Measurements from ENCODE around the gene PSMC3IP. TPM values are rescaled to one million over a fixed set of nuclear protein-coding genes. Genes with fewer than 3 reads are reported as not detected.
"Not testable (repeated sequence)": the region's sequence is repeated elsewhere in the genome, so short reads cannot be mapped to it uniquely, and the experiment has no call there.

Gene PSMC3IP
- total and polyA plus RNA-seq, 7 donors = 0.26 to 13.3 (median 3.3) TPM

DNA sequence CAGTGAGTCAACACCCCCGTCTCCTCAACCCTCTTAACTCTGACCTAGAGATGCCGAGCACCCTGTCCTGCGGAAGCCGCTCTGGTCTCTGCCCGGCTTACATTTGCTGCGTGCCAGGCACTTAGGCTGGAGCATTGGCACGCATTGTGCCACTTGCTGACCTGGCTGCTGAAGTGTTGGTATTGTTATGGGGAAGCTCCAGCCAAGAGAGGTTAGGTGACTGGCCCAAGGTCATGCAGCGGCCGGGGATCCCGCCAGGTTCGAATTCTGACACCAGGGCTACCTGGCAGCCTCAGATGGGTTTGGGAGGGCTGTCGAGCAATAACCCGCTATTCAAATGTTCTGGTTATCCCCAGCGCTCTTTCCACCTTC, 29.8 kb downstream of the PSMC3IP start:
- Histone ChIP-seq H3K9me3 (no peaks in the 10 kb centered on the region), H3K27me3 (ENCODE audit: insufficient read depth in 3 of 3, low read length in 2 of 3) (no peaks in the 10 kb centered on the region), H3K4me1 (peaks cover 15% of the 10 kb centered on the region), H3K36me3 (ENCODE audit: insufficient read depth in 1 of 2, low read depth in 1 of 2) (peaks cover 0 to 13% of the 10 kb centered on the region in 2 donors), H3K27ac (no peak overlapping the region), H3K4me3 (no peak overlapping the region)
- TF ChIP-seq, protein P1, sequence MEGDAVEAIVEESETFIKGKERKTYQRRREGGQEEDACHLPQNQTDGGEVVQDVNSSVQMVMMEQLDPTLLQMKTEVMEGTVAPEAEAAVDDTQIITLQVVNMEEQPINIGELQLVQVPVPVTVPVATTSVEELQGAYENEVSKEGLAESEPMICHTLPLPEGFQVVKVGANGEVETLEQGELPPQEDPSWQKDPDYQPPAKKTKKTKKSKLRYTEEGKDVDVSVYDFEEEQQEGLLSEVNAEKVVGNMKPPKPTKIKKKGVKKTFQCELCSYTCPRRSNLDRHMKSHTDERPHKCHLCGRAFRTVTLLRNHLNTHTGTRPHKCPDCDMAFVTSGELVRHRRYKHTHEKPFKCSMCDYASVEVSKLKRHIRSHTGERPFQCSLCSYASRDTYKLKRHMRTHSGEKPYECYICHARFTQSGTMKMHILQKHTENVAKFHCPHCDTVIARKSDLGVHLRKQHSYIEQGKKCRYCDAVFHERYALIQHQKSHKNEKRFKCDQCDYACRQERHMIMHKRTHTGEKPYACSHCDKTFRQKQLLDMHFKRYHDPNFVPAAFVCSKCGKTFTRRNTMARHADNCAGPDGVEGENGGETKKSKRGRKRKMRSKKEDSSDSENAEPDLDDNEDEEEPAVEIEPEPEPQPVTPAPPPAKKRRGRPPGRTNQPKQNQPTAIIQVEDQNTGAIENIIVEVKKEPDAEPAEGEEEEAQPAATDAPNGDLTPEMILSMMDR (IDR thresholded peaks at IDR 0.05) = no peak
- intact Hi-C loops (cut with DNase I) = no loop called here
- WGBS, 3 donors = 57 to 66% (median 59%) methylated on average over 14 of the region's 14 CpGs
- peak in 1 of 4 donors; percentile 38 for ATAC-seq
- DNase-seq = peak in 1 of 2 donors; percentile 55

- H3K36me3 ChIP-seq (ENCODE audit: insufficient read depth in 1 of 2, low read depth in 1 of 2) = peaks cover 0 to 20% of the 10 kb centered on the region in 2 donors
- H3K27me3 ChIP-seq (ENCODE audit: insufficient read depth in 3 of 3, low read length in 2 of 3) = no peaks in the 10 kb centered on the region
- TF ChIP-seq, protein P1 (IDR thresholded peaks at IDR 0.05) = no peak
- no peak overlapping the region for H3K4me3 ChIP-seq
- intact Hi-C loops (cut with DNase I) = no loop called here
- peaks cover 15% of the 10 kb centered on the region for H3K4me1 ChIP-seq
- ATAC-seq (no peak), DNase-seq (no peak)
- 57 to 66% (median 65%) methylated on average over 20 to 23 of the region's 23 CpGs for WGBS, 3 donors
- H3K9me3 ChIP-seq = no peaks in the 10 kb centered on the region
- no peak overlapping the region for H3K27ac ChIP-seq
Measured at GRCh38 chr17:42547001-42547461, 30.5 kb downstream of the PSMC3IP start.

DNA sequence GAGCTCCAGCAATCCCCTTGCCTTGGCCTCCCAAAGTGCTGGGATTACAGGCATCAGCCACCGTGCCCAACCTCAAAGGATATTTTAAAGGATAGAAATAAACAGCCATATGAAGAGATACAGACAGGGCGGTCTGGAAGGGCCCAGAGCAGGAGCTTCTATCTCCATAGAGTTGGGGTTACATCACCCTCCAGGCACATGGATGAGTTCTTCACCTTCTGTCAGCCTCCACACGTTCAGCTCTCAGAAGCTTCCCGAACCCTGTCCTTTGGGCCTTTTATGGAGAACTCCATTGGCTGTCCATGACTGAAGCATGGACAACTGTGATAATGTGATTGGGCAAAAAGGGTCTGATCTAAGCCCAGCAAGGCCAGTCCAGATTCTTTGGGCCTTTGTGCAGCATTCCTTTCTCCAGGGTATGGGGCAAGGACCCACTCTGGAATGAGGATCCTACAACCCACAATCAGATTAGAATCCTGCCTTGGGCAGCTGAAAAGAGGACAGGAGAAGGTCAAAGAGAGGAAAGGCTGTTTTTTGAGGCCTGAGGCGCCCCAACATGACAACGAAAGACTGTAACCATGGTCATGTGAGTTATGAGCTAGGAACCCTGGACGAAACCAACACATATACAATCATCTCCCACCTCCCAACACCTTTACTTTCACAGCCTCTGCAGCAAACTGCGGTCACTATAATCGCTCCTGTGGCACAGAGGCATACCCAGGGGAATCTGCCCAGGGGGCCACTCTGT, 31.6 kb downstream of the PSMC3IP start:
- DNase-seq = peak in 1 of 2 donors; percentile 1
- H3K27me3 ChIP-seq (ENCODE audit: insufficient read depth in 3 of 3, low read length in 2 of 3); H3K27ac ChIP-seq; intact Hi-C loops (cut with DNase I); H3K4me3 ChIP-seq; H3K9me3 ChIP-seq; ATAC-seq: not testable (repeated sequence)
- H3K4me1 ChIP-seq = peaks cover 15% of the 10 kb centered on the region
- 77 to 82% (median 81%) methylated on average over 7 to 9 of the region's 9 CpGs for WGBS, 3 donors
- peaks cover 0 to 31% of the 10 kb centered on the region in 2 donors for H3K36me3 ChIP-seq (ENCODE audit: insufficient read depth in 1 of 2, low read depth in 1 of 2)

DNA sequence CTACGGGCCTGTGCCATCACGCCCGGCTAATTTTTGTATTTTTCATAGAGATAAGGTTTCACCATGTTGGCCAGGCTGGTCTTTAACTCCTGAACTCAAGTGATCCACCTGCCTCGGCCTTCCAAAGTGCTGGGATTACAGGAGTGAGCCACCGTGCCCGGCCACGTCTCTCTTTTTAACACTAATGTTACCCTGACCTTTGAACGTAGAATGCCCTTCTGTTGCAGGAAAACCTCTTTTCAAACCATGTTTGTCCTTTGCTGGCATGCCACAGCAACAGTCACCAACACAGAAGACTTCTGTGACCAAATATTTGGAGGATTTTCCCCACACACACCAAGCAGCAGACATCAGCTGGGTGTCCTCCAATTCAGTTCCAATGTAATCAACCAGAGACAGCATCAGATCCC, 32.6 kb downstream of the PSMC3IP start:
- WGBS, 3 donors = 53 to 61% (median 55%) methylated on average over 8 of the region's 8 CpGs
- Histone ChIP-seq H3K36me3 (ENCODE audit: insufficient read depth in 1 of 2, low read depth in 1 of 2) (peaks cover 0 to 41% of the 10 kb centered on the region in 2 donors), H3K4me3 (no peak overlapping the region), H3K4me1 (peaks cover 15% of the 10 kb centered on the region), H3K27me3 (ENCODE audit: insufficient read depth in 3 of 3, low read length in 2 of 3) (no peaks in the 10 kb centered on the region), H3K27ac (peak overlapping the region; percentile 36), H3K9me3 (no peaks in the 10 kb centered on the region)
- DNase-seq (peak in 1 of 2 donors; percentile 0), ATAC-seq (no peak)
- intact Hi-C loops (cut with DNase I) = no loop called here
- TF ChIP-seq, protein P1 (IDR thresholded peaks at IDR 0.05) = no peak

DNA sequence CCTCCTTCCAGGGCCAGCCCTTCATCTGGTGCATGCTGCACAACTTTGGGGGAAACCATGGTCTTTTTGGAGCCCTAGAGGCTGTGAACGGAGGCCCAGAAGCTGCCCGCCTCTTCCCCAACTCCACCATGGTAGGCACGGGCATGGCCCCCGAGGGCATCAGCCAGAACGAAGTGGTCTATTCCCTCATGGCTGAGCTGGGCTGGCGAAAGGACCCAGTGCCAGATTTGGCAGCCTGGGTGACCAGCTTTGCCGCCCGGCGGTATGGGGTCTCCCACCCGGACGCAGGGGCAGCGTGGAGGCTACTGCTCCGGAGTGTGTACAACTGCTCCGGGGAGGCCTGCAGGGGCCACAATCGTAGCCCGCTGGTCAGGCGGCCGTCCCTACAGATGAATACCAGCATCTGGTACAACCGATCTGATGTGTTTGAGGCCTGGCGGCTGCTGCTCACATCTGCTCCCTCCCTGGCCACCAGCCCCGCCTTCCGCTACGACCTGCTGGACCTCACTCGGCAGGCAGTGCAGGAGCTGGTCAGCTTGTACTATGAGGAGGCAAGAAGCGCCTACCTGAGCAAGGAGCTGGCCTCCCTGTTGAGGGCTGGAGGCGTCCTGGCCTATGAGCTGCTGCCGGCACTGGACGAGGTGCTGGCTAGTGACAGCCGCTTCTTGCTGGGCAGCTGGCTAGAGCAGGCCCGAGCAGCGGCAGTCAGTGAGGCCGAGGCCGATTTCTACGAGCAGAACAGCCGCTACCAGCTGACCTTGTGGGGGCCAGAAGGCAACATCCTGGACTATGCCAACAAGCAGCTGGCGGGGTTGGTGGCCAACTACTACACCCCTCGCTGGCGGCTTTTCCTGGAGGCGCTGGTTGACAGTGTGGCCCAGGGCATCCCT, 34.1 kb downstream of the PSMC3IP start:
- intact Hi-C loops (cut with DNase I) = no loop called here
- DNase-seq (peak in 1 of 2 donors; percentile 71), ATAC-seq (peak; percentile 48 to 71 (median 61))
- H3K27ac ChIP-seq = peak overlapping the region; percentile 80
- H3K9me3 ChIP-seq = no peaks in the 10 kb centered on the region
- 39 to 49% (median 43%) methylated on average over 38 to 39 of the region's 39 CpGs for WGBS, 3 donors
- TF ChIP-seq, protein P1 (IDR thresholded peaks at IDR 0.05) = no peak
- H3K4me1 ChIP-seq = peaks cover 15% of the 10 kb centered on the region
- H3K36me3 ChIP-seq (ENCODE audit: insufficient read depth in 1 of 2, low read depth in 1 of 2) = peaks cover 0 to 55% of the 10 kb centered on the region in 2 donors
- H3K27me3 ChIP-seq (ENCODE audit: insufficient read depth in 3 of 3, low read length in 2 of 3) = no peaks in the 10 kb centered on the region
- peak overlapping the region; percentile 15 for H3K4me3 ChIP-seq
